ENCODE results near the gene PLCXD1.
"Not testable (repeated sequence)": the region's sequence is repeated elsewhere in the genome, so short reads cannot be mapped to it uniquely, and the experiment has no call there.

PLCXD1 gene

DNA sequence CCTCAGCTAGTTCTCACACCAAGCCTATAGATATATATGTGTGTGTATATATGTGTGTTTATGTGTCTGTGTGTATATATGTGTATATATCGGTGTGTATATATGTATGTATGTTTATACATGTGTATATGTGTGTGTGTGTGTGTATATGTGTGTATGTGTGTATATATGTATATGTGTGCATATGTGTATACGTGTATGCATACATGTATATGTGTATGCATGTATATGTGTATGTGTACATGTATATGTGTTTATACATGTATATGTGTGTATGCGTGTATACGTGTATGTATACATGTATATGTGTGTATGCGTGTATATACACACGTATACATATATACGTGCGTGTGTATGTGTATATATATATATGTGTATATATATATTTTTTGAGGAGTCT is 19.2 kb downstream of the PLCXD1 start:
- CTCF ChIA-PET, result no interaction called here
- POLR2A ChIA-PET, result no interaction called here
- no peak overlapping the region for H3K4me3 ChIP-seq (ENCODE audit: low read depth, low read length)
- TF ChIP-seq, protein P1, sequence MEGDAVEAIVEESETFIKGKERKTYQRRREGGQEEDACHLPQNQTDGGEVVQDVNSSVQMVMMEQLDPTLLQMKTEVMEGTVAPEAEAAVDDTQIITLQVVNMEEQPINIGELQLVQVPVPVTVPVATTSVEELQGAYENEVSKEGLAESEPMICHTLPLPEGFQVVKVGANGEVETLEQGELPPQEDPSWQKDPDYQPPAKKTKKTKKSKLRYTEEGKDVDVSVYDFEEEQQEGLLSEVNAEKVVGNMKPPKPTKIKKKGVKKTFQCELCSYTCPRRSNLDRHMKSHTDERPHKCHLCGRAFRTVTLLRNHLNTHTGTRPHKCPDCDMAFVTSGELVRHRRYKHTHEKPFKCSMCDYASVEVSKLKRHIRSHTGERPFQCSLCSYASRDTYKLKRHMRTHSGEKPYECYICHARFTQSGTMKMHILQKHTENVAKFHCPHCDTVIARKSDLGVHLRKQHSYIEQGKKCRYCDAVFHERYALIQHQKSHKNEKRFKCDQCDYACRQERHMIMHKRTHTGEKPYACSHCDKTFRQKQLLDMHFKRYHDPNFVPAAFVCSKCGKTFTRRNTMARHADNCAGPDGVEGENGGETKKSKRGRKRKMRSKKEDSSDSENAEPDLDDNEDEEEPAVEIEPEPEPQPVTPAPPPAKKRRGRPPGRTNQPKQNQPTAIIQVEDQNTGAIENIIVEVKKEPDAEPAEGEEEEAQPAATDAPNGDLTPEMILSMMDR (IDR thresholded peaks at IDR 0.05; ENCODE audit: insufficient read depth, low read length, missing control alignments), result no peak
- DNase-seq (ENCODE audit: low read depth, low spot score), result no peak

- H3K4me3 ChIP-seq (ENCODE audit: low read depth, low read length), result no peak overlapping the region
- POLR2A ChIA-PET, result no interaction called here
- TF ChIP-seq, protein P1 (IDR thresholded peaks at IDR 0.05; ENCODE audit: insufficient read depth, low read length, missing control alignments), result no peak
- no peak for DNase-seq (ENCODE audit: low read depth, low spot score)
- CTCF ChIA-PET, result no interaction called here
These were observed 21.8 kb downstream of the PLCXD1 start for GRCh38 chrX:302975-303374.

DNA sequence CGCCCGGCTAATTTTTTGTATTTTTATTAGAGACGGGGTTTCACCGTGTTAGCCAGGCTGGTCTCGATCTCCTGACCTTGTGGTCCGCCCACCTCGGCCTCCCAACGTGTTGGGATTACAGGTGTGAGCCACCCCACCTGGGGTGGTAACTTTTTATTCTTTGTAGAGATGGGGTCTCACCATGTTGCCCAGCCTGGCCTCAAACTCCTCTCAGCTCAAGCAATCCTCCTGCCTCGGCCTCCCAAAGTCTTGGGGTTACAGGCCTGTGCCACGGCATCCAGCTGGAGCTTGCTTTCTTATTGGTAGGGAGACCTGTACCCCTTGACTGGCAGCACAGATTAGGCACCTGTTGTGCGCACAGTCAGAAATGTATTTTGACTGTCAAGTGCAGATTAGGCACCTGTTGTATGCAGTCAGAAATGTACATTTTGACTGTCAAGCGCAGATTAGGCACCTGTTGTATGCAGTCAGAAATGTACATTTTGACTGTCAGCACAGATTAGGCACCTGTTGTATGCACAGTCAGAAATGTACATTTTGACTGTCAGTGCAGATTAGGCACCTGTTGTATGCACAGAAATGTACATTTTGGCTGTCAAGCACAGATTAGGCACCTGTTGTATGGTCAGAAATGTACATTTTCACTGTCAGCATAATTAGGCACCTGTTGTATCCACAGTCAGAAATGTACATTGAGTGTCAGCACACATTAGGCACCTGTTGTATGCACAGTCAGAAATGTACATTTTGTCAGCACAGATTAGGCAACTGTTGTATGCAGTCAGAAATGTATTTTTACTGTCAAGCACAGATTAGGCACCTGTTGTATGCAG is 24.8 kb downstream of the PLCXD1 start:
- CTCF ChIA-PET; H3K4me3 ChIP-seq (ENCODE audit: low read depth, low read length); POLR2A ChIA-PET; DNase-seq (ENCODE audit: low read depth, low spot score): not testable (repeated sequence)

DNA sequence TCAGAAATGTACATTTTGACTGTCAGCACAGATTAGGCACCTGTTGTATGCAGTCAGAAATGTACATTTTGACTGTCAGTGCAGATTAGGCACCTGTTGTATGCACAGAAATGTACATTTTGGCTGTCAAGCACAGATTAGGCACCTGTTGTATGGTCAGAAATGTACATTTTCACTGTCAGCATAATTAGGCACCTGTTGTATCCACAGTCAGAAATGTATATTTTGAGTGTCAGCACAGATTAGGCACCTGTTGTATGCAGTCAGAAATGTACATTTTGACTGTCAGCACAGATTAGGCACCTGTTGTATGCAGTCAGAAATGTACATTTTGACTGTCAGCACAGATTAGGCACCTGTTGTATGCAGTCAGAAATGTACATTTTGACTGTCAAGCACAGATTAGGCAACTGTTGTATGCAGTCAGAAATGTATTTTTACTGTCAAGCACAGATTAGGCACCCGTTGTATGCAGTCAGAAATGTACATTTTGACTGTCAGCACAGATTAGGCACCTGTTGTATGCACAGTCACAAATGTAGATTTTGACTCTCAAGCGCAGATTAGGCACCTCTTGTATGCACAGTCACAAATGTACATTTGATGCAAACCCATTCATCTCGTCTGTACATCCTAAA is 25.6 kb downstream of the PLCXD1 start:
- CTCF ChIA-PET; POLR2A ChIA-PET; DNase-seq (ENCODE audit: low read depth, low spot score); H3K4me3 ChIP-seq (ENCODE audit: low read depth, low read length): not testable (repeated sequence)

- POLR2A ChIA-PET, result no interaction called here
These were observed 26.3 kb downstream of the PLCXD1 start for GRCh38 chrX:307261-308111.

DNA sequence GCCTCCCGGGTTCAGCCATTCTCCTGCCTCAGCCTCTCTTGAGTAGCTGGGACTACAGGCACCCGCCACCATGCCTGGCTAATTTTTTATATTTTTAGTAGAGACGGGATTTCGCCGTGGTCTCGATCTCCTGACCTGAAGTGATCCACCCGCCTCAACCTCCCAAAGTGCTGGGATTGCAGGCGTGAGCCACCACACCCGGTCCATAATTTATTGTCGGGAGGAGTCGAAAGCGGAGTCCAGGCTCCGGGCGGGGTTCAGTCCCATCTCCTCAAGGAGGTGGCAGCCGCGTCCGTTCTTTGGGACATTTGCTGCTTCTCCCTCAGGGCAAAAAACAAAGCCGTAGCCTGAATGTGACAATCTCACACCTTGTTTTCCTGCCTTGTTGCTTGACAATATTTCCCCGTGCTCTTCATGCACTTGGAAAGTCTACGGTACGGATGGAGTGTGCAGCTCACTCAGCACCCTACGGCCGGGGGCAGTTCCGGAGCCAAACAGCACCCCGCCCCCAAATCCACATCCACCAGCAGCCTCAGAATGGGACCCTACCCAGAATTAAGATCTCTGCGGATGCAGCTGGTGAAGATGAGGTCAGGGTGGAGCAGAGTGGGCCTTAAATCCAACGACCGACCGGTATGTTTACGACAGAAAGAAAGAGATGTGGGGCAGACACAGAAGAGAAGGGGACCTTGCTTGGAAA is 27.8 kb downstream of the PLCXD1 start:
- ChIA-PET POLR2A (no interaction called here), CTCF (no interaction called here)
- H3K4me3 ChIP-seq (ENCODE audit: low read depth, low read length), result no peak overlapping the region
- TF ChIP-seq, protein P1 (IDR thresholded peaks at IDR 0.05; ENCODE audit: insufficient read depth, low read length, missing control alignments), result no peak
- no peak for DNase-seq (ENCODE audit: low read depth, low spot score)

More at GRCh38 chrX:307261-308111, 26.3 kb downstream of the PLCXD1 start:
- no peak overlapping the region for H3K4me3 ChIP-seq (ENCODE audit: low read depth, low read length)
- CTCF ChIA-PET, result no interaction called here
- TF ChIP-seq, protein P1 (IDR thresholded peaks at IDR 0.05; ENCODE audit: insufficient read depth, low read length, missing control alignments), result no peak
- no peak for DNase-seq (ENCODE audit: low read depth, low spot score)
